ENCODE results near the gene METTL2B. TPM values are rescaled to one million over a fixed set of nuclear protein-coding genes. Genes with fewer than 3 reads are reported as not detected.

METTL2B gene
- total RNA-seq, 4 donors from 2014 or later = 21.6 to 27.9 (median 24.1) TPM

- no peak overlapping the region for H3K27ac ChIP-seq
- H3K36me3 ChIP-seq = no peaks in the 10 kb centered on the region
- H3K4me3 ChIP-seq = no peak overlapping the region
- no peak for DNase-seq (ENCODE audit: low spot score in 2 of 2)
- no peaks in the 10 kb centered on the region for H3K9me3 ChIP-seq
- WGBS, 2 donors = 74 to 83% methylated on average over 6 to 7 of the region's 7 CpGs
- no peak for TF ChIP-seq EP300 (IDR thresholded peaks at IDR 0.05)
- H3K27me3 ChIP-seq = no peaks in the 10 kb centered on the region
- H3K4me1 ChIP-seq = no peaks in the 10 kb centered on the region
Observed at GRCh38 chr7:128443831-128444600, 32.5 kb upstream of the METTL2B start.

GRCh38 chr7:128446306-128446705 is 30.2 kb upstream of the METTL2B start:
- no peaks in the 10 kb centered on the region for H3K9me3 ChIP-seq
- H3K4me1 ChIP-seq = peaks cover 0 to 3% (median 0%) of the 10 kb centered on the region in 4 donors
- no peak overlapping the region for H3K4me3 ChIP-seq
- TF ChIP-seq EP300 (IDR thresholded peaks at IDR 0.05) = no peak
- TF ChIP-seq POLR2A (IDR thresholded peaks at IDR 0.05) = no peak
- H3K36me3 ChIP-seq = no peaks in the 10 kb centered on the region
- DNase-seq (ENCODE audit: low spot score in 2 of 2) = no peak
- no peak overlapping the region for H3K27ac ChIP-seq
- H3K27me3 ChIP-seq = no peaks in the 10 kb centered on the region
- WGBS, 2 donors = 64 to 68% methylated on average over 5 of the region's 5 CpGs

DNA sequence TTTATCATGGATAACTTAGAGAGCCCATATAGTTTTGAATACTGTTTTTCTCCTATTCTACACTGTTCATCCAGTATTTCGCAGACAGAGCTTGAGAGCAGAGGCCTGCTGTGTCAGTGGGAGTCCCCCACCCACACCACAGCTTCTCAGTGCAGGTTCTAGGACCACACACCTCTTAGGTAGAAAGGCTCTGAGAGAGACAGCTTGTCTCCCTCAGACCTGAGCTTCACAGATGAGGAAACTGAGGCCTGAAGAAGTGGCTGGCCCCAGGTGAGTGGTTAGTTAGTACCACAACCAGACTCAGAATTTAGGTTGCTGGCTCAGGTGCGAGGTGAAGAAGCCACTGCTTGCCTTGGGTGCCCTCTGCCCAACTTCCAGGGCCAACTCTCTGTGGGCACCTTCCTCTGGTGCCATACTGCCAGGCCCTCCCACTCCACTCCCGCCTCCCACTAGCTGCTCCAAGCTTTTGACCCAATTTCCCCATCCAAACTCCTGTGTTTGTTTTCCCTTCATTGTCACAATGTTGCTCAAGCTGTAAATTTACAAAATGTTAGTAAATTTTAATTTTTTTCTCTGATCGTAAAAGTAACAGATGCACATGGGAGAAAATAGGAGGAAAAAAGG is 28.5 kb upstream of the METTL2B start:
- DNase-seq (ENCODE audit: low spot score in 2 of 2) = no peak
- TF ChIP-seq EP300 (IDR thresholded peaks at IDR 0.05) (no peak), POLR2A (IDR thresholded peaks at IDR 0.05) (no peak), CTCF (IDR thresholded peaks at IDR 0.05) (no peak)
- WGBS, 2 donors = 71 to 72% methylated on average over 4 of the region's 4 CpGs

GRCh38 chr7:128448751-128449302 is 27.7 kb upstream of the METTL2B start:
- Histone ChIP-seq H3K4me1 (peaks cover 0 to 15% (median 2%) of the 10 kb centered on the region in 4 donors), H3K36me3 (no peaks in the 10 kb centered on the region), H3K4me3 (no peak overlapping the region), H3K27ac (no peak overlapping the region), H3K27me3 (no peaks in the 10 kb centered on the region), H3K9me3 (no peaks in the 10 kb centered on the region)
- WGBS, 2 donors = 89 to 93% methylated on average over 6 of the region's 6 CpGs
- no peak for DNase-seq (ENCODE audit: low spot score in 2 of 2)
- TF ChIP-seq POLR2A (IDR thresholded peaks at IDR 0.05) (no peak), CTCF (IDR thresholded peaks at IDR 0.05) (no peak)

More for the DNA sequence above, 28.5 kb upstream of the METTL2B start:
- Histone ChIP-seq H3K27ac (no peak overlapping the region), H3K9me3 (no peaks in the 10 kb centered on the region), H3K4me1 (peaks cover 0 to 7% (median 0%) of the 10 kb centered on the region in 4 donors), H3K4me3 (no peak overlapping the region), H3K27me3 (no peaks in the 10 kb centered on the region), H3K36me3 (no peaks in the 10 kb centered on the region)

GRCh38 chr7:128450409-128450808 is 26.1 kb upstream of the METTL2B start:
- Histone ChIP-seq H3K9me3 (no peaks in the 10 kb centered on the region), H3K4me3 (no peak overlapping the region), H3K36me3 (no peaks in the 10 kb centered on the region), H3K4me1 (peaks cover 0 to 29% (median 9%) of the 10 kb centered on the region in 4 donors), H3K27ac (no peak overlapping the region), H3K27me3 (no peaks in the 10 kb centered on the region)
- DNase-seq (ENCODE audit: low spot score in 2 of 2) = no peak
- WGBS, 2 donors = 53 to 57% methylated on average over 4 of the region's 4 CpGs
- TF ChIP-seq CTCF (IDR thresholded peaks at IDR 0.05) (no peak), POLR2A (IDR thresholded peaks at IDR 0.05) (no peak), EP300 (IDR thresholded peaks at IDR 0.05) (no peak)

GRCh38 chr7:128450913-128451312 is 25.6 kb upstream of the METTL2B start:
- Histone ChIP-seq H3K36me3 (no peaks in the 10 kb centered on the region), H3K9me3 (no peaks in the 10 kb centered on the region), H3K27ac (no peak overlapping the region), H3K4me3 (no peak overlapping the region), H3K27me3 (no peaks in the 10 kb centered on the region), H3K4me1 (peaks cover 0 to 29% (median 9%) of the 10 kb centered on the region in 4 donors)
- no peak for DNase-seq (ENCODE audit: low spot score in 2 of 2)
- TF ChIP-seq POLR2A (IDR thresholded peaks at IDR 0.05) = no peak
- no peak for TF ChIP-seq CTCF (IDR thresholded peaks at IDR 0.05)
- TF ChIP-seq EP300 (IDR thresholded peaks at IDR 0.05) = no peak
- 91 to 94% methylated on average over 5 of the region's 5 CpGs for WGBS, 2 donors

Data from tibial nerve (tissue), 4 donors.